ENCODE results near the gene FKBP2. TPM values are rescaled to one million over a fixed set of nuclear protein-coding genes. Genes with fewer than 3 reads are reported as not detected.
A peak's percentile ranks its signal among the peaks of the same experiment; 100 is the strongest.

Gene FKBP2
- total RNA-seq, 1 donor from 2014 or later: 36.6 TPM

DNA sequence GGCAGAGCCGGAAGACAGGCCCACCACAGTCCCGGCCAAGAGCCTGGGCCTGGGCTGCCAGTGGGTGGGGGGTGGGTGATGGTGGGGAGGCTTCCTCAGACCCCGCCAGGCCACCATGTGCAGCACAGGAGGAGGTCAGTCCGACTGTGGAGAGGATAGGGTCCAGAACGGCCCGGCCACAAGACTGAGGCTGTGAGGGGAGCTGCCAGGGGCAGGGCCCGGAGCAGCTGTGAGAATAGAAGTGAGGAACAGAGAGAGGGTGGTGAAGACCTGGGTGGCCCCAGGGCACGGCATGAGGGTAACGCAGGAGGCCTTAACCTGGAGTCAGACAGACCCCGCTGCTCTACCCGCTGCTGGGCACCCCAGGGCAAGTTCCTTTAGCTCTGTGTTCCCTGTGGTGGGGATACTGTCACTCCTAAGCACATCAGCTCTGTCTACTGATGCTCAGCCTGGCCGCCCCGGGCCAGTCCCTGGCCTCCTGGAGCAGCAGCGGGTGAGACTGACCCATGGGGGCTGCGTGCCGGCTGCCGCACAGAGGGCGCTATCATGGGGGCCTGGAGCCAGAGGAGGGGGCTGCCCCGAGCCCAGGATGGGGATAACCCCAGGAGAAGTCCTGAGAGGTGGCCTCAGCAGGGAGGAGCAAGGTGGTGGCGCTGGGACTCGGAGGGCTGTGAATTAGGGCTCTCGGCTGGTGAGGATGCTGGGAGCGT, 32.7 kb upstream of the FKBP2 start:
- peak overlapping the region; percentile 95 for H3K27ac Mint-ChIP-seq
- H3K36me3 Mint-ChIP-seq (ENCODE audit: low read depth): peaks cover 90% of the 10 kb centered on the region
- no peak for DNase-seq (ENCODE audit: low spot score)
- intact Hi-C loops (cut with micrococcal nuclease): loop anchor here (5.0 kb wide), 1 partner anchor 149 kb away; the partner anchor contains the start of gene RPS6KA4
- H3K4me1 Mint-ChIP-seq (ENCODE audit: low read depth): peaks cover 25% of the 10 kb centered on the region
- no peaks in the 10 kb centered on the region for H3K9me3 Mint-ChIP-seq
- no peaks in the 10 kb centered on the region for H3K27me3 Mint-ChIP-seq (ENCODE audit: low read depth)
- H3K4me3 Mint-ChIP-seq (ENCODE audit: low read depth): peak overlapping the region; percentile 92

GRCh38 chr11:64208796-64209562, 31.9 kb upstream of the FKBP2 start:
- H3K9me3 Mint-ChIP-seq: no peaks in the 10 kb centered on the region
- peak overlapping the region; percentile 33 for H3K4me3 Mint-ChIP-seq (ENCODE audit: low read depth)
- DNase-seq (ENCODE audit: low spot score): no peak
- peak overlapping the region; percentile 95 for H3K27ac Mint-ChIP-seq
- no peaks in the 10 kb centered on the region for H3K27me3 Mint-ChIP-seq (ENCODE audit: low read depth)
- H3K36me3 Mint-ChIP-seq (ENCODE audit: low read depth): peaks cover 87% of the 10 kb centered on the region
- peaks cover 25% of the 10 kb centered on the region for H3K4me1 Mint-ChIP-seq (ENCODE audit: low read depth)
- intact Hi-C loops (cut with micrococcal nuclease): loop anchor here (5.0 kb wide), 1 partner anchor 148 kb away; the partner anchor contains the start of gene RPS6KA4

DNA sequence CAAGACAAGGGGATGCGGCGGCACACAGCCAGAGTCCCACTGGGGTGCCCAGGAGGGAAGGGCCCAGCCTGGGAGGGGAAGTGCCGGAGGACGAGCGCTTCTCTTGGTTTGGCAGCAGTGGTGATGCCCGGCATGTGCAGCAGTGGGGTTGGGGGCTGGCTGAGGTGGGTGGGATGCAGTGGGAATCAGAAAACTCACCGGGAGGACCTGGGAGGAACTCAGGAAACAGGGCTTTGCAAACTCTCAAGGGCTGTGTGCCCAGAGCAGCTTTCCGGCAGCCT, 31.4 kb upstream of the FKBP2 start:
- DNase-seq (ENCODE audit: low spot score): no peak
- peaks cover 87% of the 10 kb centered on the region for H3K36me3 Mint-ChIP-seq (ENCODE audit: low read depth)
- no peaks in the 10 kb centered on the region for H3K27me3 Mint-ChIP-seq (ENCODE audit: low read depth)
- H3K9me3 Mint-ChIP-seq: no peaks in the 10 kb centered on the region
- H3K4me1 Mint-ChIP-seq (ENCODE audit: low read depth): peaks cover 20% of the 10 kb centered on the region
- peak overlapping the region; percentile 33 for H3K27ac Mint-ChIP-seq
- intact Hi-C loops (cut with micrococcal nuclease): loop anchor here (5.0 kb wide), 1 partner anchor 148 kb away; the partner anchor contains the start of gene RPS6KA4
- no peak overlapping the region for H3K4me3 Mint-ChIP-seq (ENCODE audit: low read depth)

- no peak for DNase-seq (ENCODE audit: low spot score)
- intact Hi-C loops (cut with micrococcal nuclease): no loop called here
- no peak overlapping the region for H3K4me3 Mint-ChIP-seq (ENCODE audit: low read depth)
- no peaks in the 10 kb centered on the region for H3K27me3 Mint-ChIP-seq (ENCODE audit: low read depth)
- peaks cover 22% of the 10 kb centered on the region for H3K4me1 Mint-ChIP-seq (ENCODE audit: low read depth)
- H3K36me3 Mint-ChIP-seq (ENCODE audit: low read depth): peaks cover 90% of the 10 kb centered on the region
- no peaks in the 10 kb centered on the region for H3K9me3 Mint-ChIP-seq
- peak overlapping the region; percentile 42 for H3K27ac Mint-ChIP-seq
These were observed 30.4 kb upstream of the FKBP2 start for GRCh38 chr11:64210301-64211020.

DNA sequence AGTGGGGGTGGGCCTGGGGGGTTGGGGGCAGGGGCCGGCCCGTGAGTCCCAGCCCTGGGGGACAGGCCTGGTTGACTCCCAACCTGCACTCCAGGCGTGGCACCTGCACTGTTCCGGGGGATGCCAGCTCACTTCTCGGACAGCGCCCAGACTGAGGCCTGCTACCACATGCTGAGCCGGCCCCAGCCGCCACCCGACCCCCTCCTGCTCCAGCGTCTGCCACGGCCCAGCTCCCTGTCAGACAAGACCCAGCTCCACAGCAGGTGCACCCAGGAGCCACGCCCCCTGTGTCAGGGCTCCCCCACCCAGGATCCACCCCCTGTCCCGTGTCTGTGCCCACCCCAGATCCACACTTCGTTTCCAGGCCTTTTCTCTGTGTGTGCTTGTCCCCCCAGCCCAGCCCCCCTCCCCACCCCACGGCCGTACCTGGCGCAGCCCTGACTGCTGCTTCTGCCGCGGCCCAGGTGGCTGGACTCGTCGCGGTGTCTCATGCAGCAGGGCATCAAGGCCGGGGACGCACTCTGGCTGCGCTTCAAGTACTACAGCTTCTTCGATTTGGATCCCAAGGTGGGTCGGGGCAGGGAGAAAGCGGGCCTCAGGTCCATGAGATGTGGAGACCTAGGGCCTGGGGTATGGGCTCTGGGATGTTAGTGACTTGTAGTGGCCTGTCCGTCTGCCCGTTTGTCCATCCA, 29.6 kb upstream of the FKBP2 start:
- H3K36me3 Mint-ChIP-seq (ENCODE audit: low read depth): peaks cover 87% of the 10 kb centered on the region
- H3K9me3 Mint-ChIP-seq: no peaks in the 10 kb centered on the region
- peaks cover 17% of the 10 kb centered on the region for H3K4me1 Mint-ChIP-seq (ENCODE audit: low read depth)
- H3K27me3 Mint-ChIP-seq (ENCODE audit: low read depth): no peaks in the 10 kb centered on the region
- no peak overlapping the region for H3K27ac Mint-ChIP-seq
- DNase-seq (ENCODE audit: low spot score): no peak
- intact Hi-C loops (cut with micrococcal nuclease): no loop called here
- H3K4me3 Mint-ChIP-seq (ENCODE audit: low read depth): no peak overlapping the region

DNA sequence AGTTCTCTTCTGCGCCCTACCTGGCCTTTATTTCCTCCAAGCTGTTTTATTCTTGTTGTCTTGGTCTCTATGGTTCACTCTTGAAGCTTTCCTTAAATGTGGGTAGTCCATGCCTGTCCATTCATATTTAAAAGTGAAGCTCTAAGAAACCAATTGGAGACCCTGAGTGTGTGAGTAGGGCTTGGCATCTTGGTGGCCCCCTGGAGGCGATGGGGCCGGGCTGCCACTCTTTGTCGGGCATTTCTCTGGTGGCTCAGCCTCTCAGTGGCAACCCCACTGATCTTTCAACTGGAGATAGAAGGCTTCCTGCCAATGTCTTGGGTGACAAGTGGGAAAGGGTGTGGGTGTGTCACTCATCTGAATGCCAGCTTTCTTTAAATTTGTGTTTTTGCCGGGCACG, 24.0 kb upstream of the FKBP2 start:
- H3K9me3 Mint-ChIP-seq: no peaks in the 10 kb centered on the region
- H3K27me3 Mint-ChIP-seq (ENCODE audit: low read depth): no peaks in the 10 kb centered on the region
- DNase-seq (ENCODE audit: low spot score): no peak
- peaks cover 70% of the 10 kb centered on the region for H3K36me3 Mint-ChIP-seq (ENCODE audit: low read depth)
- peaks cover 9% of the 10 kb centered on the region for H3K4me1 Mint-ChIP-seq (ENCODE audit: low read depth)
- intact Hi-C loops (cut with micrococcal nuclease): no loop called here
- H3K27ac Mint-ChIP-seq: no peak overlapping the region
- H3K4me3 Mint-ChIP-seq (ENCODE audit: low read depth): no peak overlapping the region

GRCh38 chr11:64218628-64219353, 22.1 kb upstream of the FKBP2 start:
- no peak for DNase-seq (ENCODE audit: low spot score)
- Mint-ChIP-seq H3K4me3 (ENCODE audit: low read depth) (no peak overlapping the region), H3K36me3 (ENCODE audit: low read depth) (peaks cover 58% of the 10 kb centered on the region), H3K27me3 (ENCODE audit: low read depth) (no peaks in the 10 kb centered on the region), H3K4me1 (ENCODE audit: low read depth) (peaks cover 6% of the 10 kb centered on the region), H3K9me3 (no peaks in the 10 kb centered on the region), H3K27ac (peak overlapping the region; percentile 47)
- intact Hi-C loops (cut with micrococcal nuclease): no loop called here

GRCh38 chr11:64219354-64219684, 21.6 kb upstream of the FKBP2 start:
- intact Hi-C loops (cut with micrococcal nuclease): no loop called here
- Mint-ChIP-seq H3K36me3 (ENCODE audit: low read depth) (peaks cover 55% of the 10 kb centered on the region), H3K9me3 (no peaks in the 10 kb centered on the region), H3K4me3 (ENCODE audit: low read depth) (no peak overlapping the region), H3K27ac (no peak overlapping the region), H3K4me1 (ENCODE audit: low read depth) (peaks cover 5% of the 10 kb centered on the region), H3K27me3 (ENCODE audit: low read depth) (no peaks in the 10 kb centered on the region)
- DNase-seq (ENCODE audit: low spot score): no peak

GRCh38 chr11:64219755-64220154, 21.1 kb upstream of the FKBP2 start:
- DNase-seq (ENCODE audit: low spot score): no peak
- intact Hi-C loops (cut with micrococcal nuclease): no loop called here
- Mint-ChIP-seq H3K4me3 (ENCODE audit: low read depth) (no peak overlapping the region), H3K36me3 (ENCODE audit: low read depth) (peaks cover 52% of the 10 kb centered on the region), H3K27ac (no peak overlapping the region), H3K27me3 (ENCODE audit: low read depth) (no peaks in the 10 kb centered on the region), H3K4me1 (ENCODE audit: low read depth) (peaks cover 5% of the 10 kb centered on the region), H3K9me3 (no peaks in the 10 kb centered on the region)

GRCh38 chr11:64220271-64220670, 20.6 kb upstream of the FKBP2 start:
- no peaks in the 10 kb centered on the region for H3K9me3 Mint-ChIP-seq
- no peak for DNase-seq (ENCODE audit: low spot score)
- peaks cover 52% of the 10 kb centered on the region for H3K36me3 Mint-ChIP-seq (ENCODE audit: low read depth)
- peaks cover under 1% of the 10 kb centered on the region for H3K4me1 Mint-ChIP-seq (ENCODE audit: low read depth)
- intact Hi-C loops (cut with micrococcal nuclease): no loop called here
- no peak overlapping the region for H3K4me3 Mint-ChIP-seq (ENCODE audit: low read depth)
- H3K27ac Mint-ChIP-seq: no peak overlapping the region
- no peaks in the 10 kb centered on the region for H3K27me3 Mint-ChIP-seq (ENCODE audit: low read depth)

GRCh38 chr11:64220798-64221197, 20.1 kb upstream of the FKBP2 start:
- intact Hi-C loops (cut with micrococcal nuclease): no loop called here
- H3K27ac Mint-ChIP-seq: no peak overlapping the region

DNA sequence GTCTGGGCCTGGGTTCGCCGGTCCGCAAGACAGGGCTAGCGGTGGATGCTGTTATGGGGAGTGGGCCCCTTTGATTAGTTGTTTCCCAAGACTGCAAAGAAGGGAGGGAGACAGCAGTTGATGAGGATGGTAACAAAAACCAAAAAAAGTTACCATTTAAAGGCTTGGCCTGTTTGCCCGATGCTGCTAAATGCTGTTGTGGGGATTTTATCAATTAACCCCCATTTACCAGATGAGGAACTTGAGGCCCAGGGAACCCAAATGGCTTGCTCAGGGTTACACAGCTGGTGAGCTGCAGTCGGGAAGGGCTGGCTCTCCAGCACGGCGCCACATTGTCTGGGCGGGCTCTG, 18.3 kb upstream of the FKBP2 start:
- H3K27ac Mint-ChIP-seq: no peak overlapping the region
- intact Hi-C loops (cut with micrococcal nuclease): no loop called here

More at GRCh38 chr11:64220798-64221197, 20.1 kb upstream of the FKBP2 start:
- Mint-ChIP-seq H3K4me3 (ENCODE audit: low read depth) (no peak overlapping the region), H3K27me3 (ENCODE audit: low read depth) (no peaks in the 10 kb centered on the region), H3K36me3 (ENCODE audit: low read depth) (peaks cover 47% of the 10 kb centered on the region), H3K9me3 (no peaks in the 10 kb centered on the region), H3K4me1 (ENCODE audit: low read depth) (no peaks in the 10 kb centered on the region)
- DNase-seq (ENCODE audit: low spot score): no peak

More for the DNA sequence above, 18.3 kb upstream of the FKBP2 start:
- Mint-ChIP-seq H3K4me1 (ENCODE audit: low read depth) (peaks cover 6% of the 10 kb centered on the region), H3K27me3 (ENCODE audit: low read depth) (no peaks in the 10 kb centered on the region), H3K9me3 (no peaks in the 10 kb centered on the region), H3K4me3 (ENCODE audit: low read depth) (no peak overlapping the region), H3K36me3 (ENCODE audit: low read depth) (peaks cover 37% of the 10 kb centered on the region)
- no peak for DNase-seq (ENCODE audit: low spot score)
